ENCODE results near the gene ERC1. TPM values are rescaled to one million over a fixed set of nuclear protein-coding genes. Genes with fewer than 3 reads are reported as not detected.

ERC1 gene
- total RNA-seq, 4 donors from 2014 or later = 46.1 to 83.2 (median 63.8) TPM

- TF ChIP-seq, protein P1, sequence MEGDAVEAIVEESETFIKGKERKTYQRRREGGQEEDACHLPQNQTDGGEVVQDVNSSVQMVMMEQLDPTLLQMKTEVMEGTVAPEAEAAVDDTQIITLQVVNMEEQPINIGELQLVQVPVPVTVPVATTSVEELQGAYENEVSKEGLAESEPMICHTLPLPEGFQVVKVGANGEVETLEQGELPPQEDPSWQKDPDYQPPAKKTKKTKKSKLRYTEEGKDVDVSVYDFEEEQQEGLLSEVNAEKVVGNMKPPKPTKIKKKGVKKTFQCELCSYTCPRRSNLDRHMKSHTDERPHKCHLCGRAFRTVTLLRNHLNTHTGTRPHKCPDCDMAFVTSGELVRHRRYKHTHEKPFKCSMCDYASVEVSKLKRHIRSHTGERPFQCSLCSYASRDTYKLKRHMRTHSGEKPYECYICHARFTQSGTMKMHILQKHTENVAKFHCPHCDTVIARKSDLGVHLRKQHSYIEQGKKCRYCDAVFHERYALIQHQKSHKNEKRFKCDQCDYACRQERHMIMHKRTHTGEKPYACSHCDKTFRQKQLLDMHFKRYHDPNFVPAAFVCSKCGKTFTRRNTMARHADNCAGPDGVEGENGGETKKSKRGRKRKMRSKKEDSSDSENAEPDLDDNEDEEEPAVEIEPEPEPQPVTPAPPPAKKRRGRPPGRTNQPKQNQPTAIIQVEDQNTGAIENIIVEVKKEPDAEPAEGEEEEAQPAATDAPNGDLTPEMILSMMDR (IDR thresholded peaks at IDR 0.05) = no peak
- DNase-seq (ENCODE audit: low spot score) (no peak), ATAC-seq (ENCODE audit: low FRiP score) (no peak)
Observed at GRCh38 chr12:1456885-1457284, 465.9 kb downstream of the ERC1 start.

- DNase-seq (ENCODE audit: low spot score) = no peak
- ATAC-seq (ENCODE audit: low FRiP score) = no peak
- TF ChIP-seq, protein P1 (IDR thresholded peaks at IDR 0.05) = no peak
Observed at GRCh38 chr12:1457901-1458300, 466.9 kb downstream of the ERC1 start.

- ATAC-seq (ENCODE audit: low FRiP score) = no peak
- DNase-seq (ENCODE audit: low spot score) = no peak
- TF ChIP-seq, protein P1 (IDR thresholded peaks at IDR 0.05) = no peak
Observed at GRCh38 chr12:1459339-1459738, 468.3 kb downstream of the ERC1 start.

- ATAC-seq (ENCODE audit: low FRiP score) (peak; percentile 82), DNase-seq (ENCODE audit: low spot score) (no peak)
- TF ChIP-seq, protein P1 (IDR thresholded peaks at IDR 0.05) = no peak
Observed at GRCh38 chr12:1463073-1463905, 472.3 kb downstream of the ERC1 start.

- DNase-seq (ENCODE audit: low spot score) (no peak), ATAC-seq (ENCODE audit: low FRiP score) (no peak)
- TF ChIP-seq, protein P1 (IDR thresholded peaks at IDR 0.05) = no peak
Observed at GRCh38 chr12:1464925-1465324, 473.9 kb downstream of the ERC1 start.

GRCh38 chr12:1465990-1466389, 475.0 kb downstream of the ERC1 start:
- TF ChIP-seq, protein P1 (IDR thresholded peaks at IDR 0.05) = no peak
- ATAC-seq (ENCODE audit: low FRiP score) (no peak), DNase-seq (ENCODE audit: low spot score) (no peak)

All from omental fat pad (tissue), 4 donors.